Keratinocyte (primary cell): Measurements from ENCODE around the gene MFSD6. TPM values are rescaled to one million over a fixed set of nuclear protein-coding genes. Genes with fewer than 3 reads are reported as not detected.

ENCODE experiments used
- DNase-seq: peaks from one replicate; pipeline ENCODE4 v3.0.0-alpha.2; 2011; ENCODE audit warnings: low read depth, missing footprints, low spot score
- FAIRE-seq: peaks from 2 replicates; lab custom pipeline; 2011; peaks lifted over from hg19 to GRCh38; lab: Jason Lieb, UNC
- H2AFZ ChIP-seq: 2 replicates; pipeline ENCODE4 v1.6.0; 2012; ENCODE audit warnings: low read length, control low read depth, inconsistent platforms; ENCODE audit not compliant: control insufficient read depth
- H3K27ac ChIP-seq: 2 replicates; pipeline ENCODE4 v1.5.1; 2011; ENCODE audit warnings: low read length; ENCODE audit not compliant: control insufficient read depth, insufficient read depth
- H3K27me3 ChIP-seq: 3 replicates; pipeline ENCODE4 v1.6.0; 2011; ENCODE audit warnings: low read length; ENCODE audit not compliant: control insufficient read depth, insufficient read depth; ENCODE audit errors: extremely low read depth
- H3K36me3 ChIP-seq, 2 experiments: 2 replicates in 1 of 2; 3 replicates in 1 of 2; pipeline ENCODE4 v1.5.1; 2011; ENCODE audit warnings: low read length in 2 of 2, mild to moderate bottlenecking in 1 of 2; ENCODE audit not compliant: control insufficient read depth in 2 of 2, insufficient read depth in 2 of 2; ENCODE audit errors: extremely low read depth in 1 of 2
- H3K4me1 ChIP-seq: 3 replicates; pipeline ENCODE4 v1.5.1; 2011; ENCODE audit warnings: low read length; ENCODE audit not compliant: control insufficient read depth, insufficient read depth; ENCODE audit errors: extremely low read depth
- H3K4me2 ChIP-seq: 3 replicates; pipeline ENCODE4 v1.6.0; 2011; ENCODE audit warnings: low read depth, low read length; ENCODE audit not compliant: control insufficient read depth, insufficient read depth; ENCODE audit errors: extremely low read depth
- H3K4me3 ChIP-seq, 3 experiments: fragments of 200-600 bp in 1 of 3; sonication (generic) in 1 of 3; 2 replicates in 2 of 3; 3 replicates in 1 of 3; pipeline ENCODE4 v1.5.1; 2011 to 2016; ENCODE audit warnings: low read length in 3 of 3, mild to moderate bottlenecking in 3 of 3, control low read depth in 2 of 3, inconsistent platforms in 1 of 3, low read depth in 1 of 3, mixed read lengths in 1 of 3, mixed run types in 1 of 3, moderate library complexity in 1 of 3; ENCODE audit not compliant: control insufficient read depth in 2 of 3, insufficient read depth in 2 of 3; ENCODE audit errors: extremely low read depth in 1 of 3
- H3K79me2 ChIP-seq: 2 replicates; pipeline ENCODE4 v1.6.0; 2012; ENCODE audit warnings: low read length; ENCODE audit not compliant: control insufficient read depth, insufficient read depth
- H3K9ac ChIP-seq: 3 replicates; pipeline ENCODE4 v1.6.0; 2011; ENCODE audit warnings: low read length; ENCODE audit not compliant: control insufficient read depth, insufficient read depth; ENCODE audit errors: extremely low read depth
- H3K9me1 ChIP-seq: 3 replicates; pipeline ENCODE4 v1.6.0; 2011; ENCODE audit warnings: low read length; ENCODE audit not compliant: control insufficient read depth, insufficient read depth; ENCODE audit errors: extremely low read depth
- H3K9me3 ChIP-seq: 2 replicates; pipeline ENCODE4 v1.5.1; 2012; ENCODE audit warnings: low read depth, low read length; ENCODE audit not compliant: control insufficient read depth
- H4K20me1 ChIP-seq: 3 replicates; pipeline ENCODE4 v1.6.0; 2011; ENCODE audit warnings: low read length; ENCODE audit not compliant: control insufficient read depth, insufficient read depth; ENCODE audit errors: extremely low read depth
- CTCF ChIP-seq, 3 experiments: IDR thresholded peaks in 1 of 3; conservative IDR thresholded peaks in 1 of 3; optimal IDR thresholded peaks in 1 of 3; 2 replicates in 2 of 3; 3 replicates in 1 of 3; pipeline versions ENCODE3 to v1.5.1; 2011; ENCODE audit warnings: low read length in 3 of 3, mild to moderate bottlenecking in 3 of 3, moderate library complexity in 2 of 3, control low read depth in 1 of 3, inconsistent platforms in 1 of 3; ENCODE audit not compliant: insufficient read depth in 2 of 3; ENCODE audit errors: extremely low read depth in 1 of 3
- EZH2 ChIP-seq: IDR thresholded peaks from one replicate; pipeline ENCODE4 v1.6.1; 2012; ENCODE audit warnings: inconsistent platforms, mild to moderate bottlenecking, low read length, moderate library complexity
- dilution Hi-C: fragments of 300-500 bp; cut with MboI; formaldehyde crosslinking; loops from one replicate; pipeline ENCODE4 v1.7.0; 2020; ENCODE audit warnings: low sequenced_read_pairs; ENCODE audit not compliant: extremely low pct_ligation_motif_present
- polyA plus RNA-seq, 5 experiments: library from polyadenylated mRNA; depleted of rRNA in 3 of 5; stranded (reverse) in 3 of 5; stranded (forward) in 1 of 5; unstranded in 1 of 5; fragments of >200 nt; gene quantifications; 1 replicate in 1 of 5; 2 replicates in 3 of 5; 3 replicates in 1 of 5; pipeline versions ENCODE4 v1.2.1 to v1.2.3, GENCODE V29; 2011 to 2012; ENCODE audit warnings: missing spikeins in 2 of 5, low read depth in 1 of 5, low replicate concordance in 1 of 5

MFSD6 gene
- polyA plus RNA-seq, 1 donor (not counting 4 experiments of a cell fraction or from before 2014, with no cell fraction given): 11.0 TPM

DNA sequence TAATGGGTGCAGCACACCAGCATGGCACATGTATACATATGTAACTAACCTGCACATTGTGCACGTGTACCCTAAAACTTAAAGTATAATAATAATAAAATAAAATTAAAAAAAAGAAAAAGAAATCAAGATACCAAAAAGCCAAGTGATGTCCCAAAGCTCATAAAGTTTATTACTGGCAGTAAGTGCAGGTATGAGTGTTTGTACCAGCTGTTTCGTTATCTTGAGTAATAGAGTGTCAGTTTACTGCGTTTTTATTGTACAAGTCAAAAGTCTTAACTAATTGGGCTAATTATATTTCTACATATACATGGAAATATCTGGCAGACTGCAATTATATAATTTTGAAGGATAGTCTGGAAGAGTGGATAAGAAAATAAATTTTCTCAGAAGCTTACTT is 41.8 kb downstream of the MFSD6 start:
- Histone ChIP-seq H3K9ac (no peak overlapping the region), H4K20me1 (no peaks in the 10 kb centered on the region), H3K36me3 (no peaks in the 10 kb centered on the region), H3K27me3 (no peaks in the 10 kb centered on the region), H2AFZ (no peak overlapping the region), H3K4me3 (no peak overlapping the region), H3K4me2 (no peak overlapping the region), H3K9me1 (no peaks in the 10 kb centered on the region), H3K9me3 (no peaks in the 10 kb centered on the region), H3K27ac (no peak overlapping the region), H3K4me1 (no peaks in the 10 kb centered on the region), H3K79me2 (no peaks in the 10 kb centered on the region)
- dilution Hi-C loops: no loop called here
- TF ChIP-seq CTCF (optimal IDR thresholded peaks at IDR 0.05 in 1 of 3, IDR thresholded peaks at IDR 0.05 in 1 of 3, conservative IDR thresholded peaks at IDR 0.05 in 1 of 3; ENCODE audit: extremely low read depth in 1 of 3, insufficient read depth in 2 of 3, low read length in 3 of 3) (no peak), EZH2 (no peak)
- no peak for FAIRE-seq
- no peak for DNase-seq

GRCh38 chr2:190450363-190450762 is 42.2 kb downstream of the MFSD6 start:
- no peaks in the 10 kb centered on the region for H3K36me3 ChIP-seq
- H3K27me3 ChIP-seq: no peaks in the 10 kb centered on the region
- DNase-seq (no peak), FAIRE-seq (no peak)
- no peaks in the 10 kb centered on the region for H4K20me1 ChIP-seq
- no peak overlapping the region for H3K4me3 ChIP-seq
- no peak overlapping the region for H3K4me2 ChIP-seq
- H3K9me3 ChIP-seq: no peaks in the 10 kb centered on the region
- H3K4me1 ChIP-seq: no peaks in the 10 kb centered on the region
- dilution Hi-C loops: no loop called here
- H3K9ac ChIP-seq: no peak overlapping the region
- no peaks in the 10 kb centered on the region for H3K79me2 ChIP-seq
- no peak overlapping the region for H2AFZ ChIP-seq
- no peak overlapping the region for H3K27ac ChIP-seq
- TF ChIP-seq CTCF (optimal IDR thresholded peaks at IDR 0.05 in 1 of 3, IDR thresholded peaks at IDR 0.05 in 1 of 3, conservative IDR thresholded peaks at IDR 0.05 in 1 of 3; ENCODE audit: extremely low read depth in 1 of 3, insufficient read depth in 2 of 3, low read length in 3 of 3) (no peak), EZH2 (no peak)
- H3K9me1 ChIP-seq: no peaks in the 10 kb centered on the region
